ENCODE results near the gene EID1.
"Not testable (repeated sequence)": the region's sequence is repeated elsewhere in the genome, so short reads cannot be mapped to it uniquely, and the experiment has no call there.

EID1 gene

DNA sequence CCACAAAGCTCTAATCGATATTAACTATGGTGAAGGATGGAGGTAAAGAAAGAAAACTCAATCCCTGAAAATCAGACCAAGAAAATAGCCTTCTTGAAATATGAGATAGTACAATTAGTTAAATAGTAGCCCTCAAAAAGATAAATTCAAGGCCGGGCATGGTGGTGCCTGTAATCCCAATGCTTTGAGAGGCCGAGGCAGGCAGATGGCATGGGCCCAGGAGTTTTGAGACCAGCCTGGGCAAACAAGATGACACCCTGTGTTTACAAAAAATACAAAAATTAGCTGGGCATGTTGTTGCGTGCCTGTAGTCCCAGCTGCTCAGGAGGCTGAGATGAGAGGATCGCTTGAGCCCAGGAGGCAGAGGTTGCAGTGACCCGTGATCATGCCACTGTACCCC lies 35.4 kb upstream of the EID1 start:
- no peak overlapping the region for H3K4me3 ChIP-seq (replicated peaks; ENCODE audit: low read depth, low read length)
- TF ChIP-seq, protein P1, sequence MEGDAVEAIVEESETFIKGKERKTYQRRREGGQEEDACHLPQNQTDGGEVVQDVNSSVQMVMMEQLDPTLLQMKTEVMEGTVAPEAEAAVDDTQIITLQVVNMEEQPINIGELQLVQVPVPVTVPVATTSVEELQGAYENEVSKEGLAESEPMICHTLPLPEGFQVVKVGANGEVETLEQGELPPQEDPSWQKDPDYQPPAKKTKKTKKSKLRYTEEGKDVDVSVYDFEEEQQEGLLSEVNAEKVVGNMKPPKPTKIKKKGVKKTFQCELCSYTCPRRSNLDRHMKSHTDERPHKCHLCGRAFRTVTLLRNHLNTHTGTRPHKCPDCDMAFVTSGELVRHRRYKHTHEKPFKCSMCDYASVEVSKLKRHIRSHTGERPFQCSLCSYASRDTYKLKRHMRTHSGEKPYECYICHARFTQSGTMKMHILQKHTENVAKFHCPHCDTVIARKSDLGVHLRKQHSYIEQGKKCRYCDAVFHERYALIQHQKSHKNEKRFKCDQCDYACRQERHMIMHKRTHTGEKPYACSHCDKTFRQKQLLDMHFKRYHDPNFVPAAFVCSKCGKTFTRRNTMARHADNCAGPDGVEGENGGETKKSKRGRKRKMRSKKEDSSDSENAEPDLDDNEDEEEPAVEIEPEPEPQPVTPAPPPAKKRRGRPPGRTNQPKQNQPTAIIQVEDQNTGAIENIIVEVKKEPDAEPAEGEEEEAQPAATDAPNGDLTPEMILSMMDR (IDR thresholded peaks at IDR 0.05; ENCODE audit: low read length, missing control alignments) = no peak
- DNase-seq (ENCODE audit: low read depth) = no peak

DNA sequence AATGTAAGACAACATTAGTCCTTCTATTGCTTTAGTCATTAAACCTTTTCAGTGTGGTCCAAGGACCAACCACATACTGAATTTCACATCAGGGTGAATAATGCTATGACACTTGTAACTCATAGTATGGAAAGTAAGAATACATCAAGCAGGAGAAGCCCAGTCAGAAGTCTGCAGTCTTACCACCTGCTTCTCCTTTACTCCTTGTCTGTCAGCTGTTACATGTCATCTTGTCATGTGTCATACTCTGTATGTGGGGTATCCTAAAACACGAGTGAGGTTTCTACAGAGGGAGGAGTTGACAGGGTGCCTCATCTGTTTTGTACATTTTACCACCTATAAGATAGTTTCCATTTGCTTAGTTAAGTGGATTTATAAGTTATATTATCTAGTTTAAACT lies 32.8 kb upstream of the EID1 start:
- no peak for DNase-seq (ENCODE audit: low read depth)
- no peak overlapping the region for H3K4me3 ChIP-seq (replicated peaks; ENCODE audit: low read depth, low read length)
- TF ChIP-seq, protein P1 (IDR thresholded peaks at IDR 0.05; ENCODE audit: low read length, missing control alignments) = no peak

DNA sequence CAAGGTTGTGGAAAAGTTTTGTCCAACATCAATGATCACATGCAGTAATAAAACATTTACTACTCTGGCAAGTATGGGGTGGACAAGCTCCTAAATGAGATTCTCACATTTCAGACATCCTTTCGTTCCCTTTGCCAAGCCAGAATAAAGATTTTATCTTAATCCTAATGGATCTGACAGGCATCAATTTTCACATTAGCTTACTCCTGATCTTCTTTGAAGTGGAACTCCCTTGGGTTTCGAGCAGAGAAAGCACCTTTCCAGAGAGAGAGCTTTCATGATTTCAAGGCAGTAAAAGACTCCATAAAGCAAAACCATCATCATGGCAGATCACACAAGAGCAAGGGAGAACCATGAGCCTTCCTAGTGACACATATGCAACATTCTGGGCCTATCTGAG lies 27.3 kb upstream of the EID1 start:
- no peak overlapping the region for H3K4me3 ChIP-seq (replicated peaks; ENCODE audit: low read depth, low read length)
- TF ChIP-seq, protein P1 (IDR thresholded peaks at IDR 0.05; ENCODE audit: low read length, missing control alignments) = no peak
- no peak for DNase-seq (ENCODE audit: low read depth)

DNA sequence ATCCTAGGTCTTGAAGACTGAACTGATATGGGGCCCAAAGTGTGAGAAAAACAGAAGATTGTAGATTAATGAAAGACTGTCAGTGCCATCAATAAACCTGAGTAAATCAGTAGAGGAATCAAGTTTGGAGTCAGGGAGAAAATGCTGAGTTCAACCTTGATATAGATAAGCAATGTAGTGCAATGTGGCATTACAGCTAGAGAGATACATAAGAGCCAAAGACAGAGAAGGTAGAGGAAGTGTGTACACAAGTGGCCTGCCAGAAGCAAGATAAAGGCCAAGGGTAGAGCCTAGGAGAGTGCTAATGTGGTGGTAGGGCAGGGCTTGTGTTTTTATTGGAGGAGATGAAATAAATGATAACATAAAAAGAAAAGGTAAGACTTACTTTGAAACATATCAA lies 26.0 kb upstream of the EID1 start:
- TF ChIP-seq, protein P1 (IDR thresholded peaks at IDR 0.05; ENCODE audit: low read length, missing control alignments) = no peak
- no peak for DNase-seq (ENCODE audit: low read depth)
- H3K4me3 ChIP-seq (replicated peaks; ENCODE audit: low read depth, low read length) = no peak overlapping the region

DNA sequence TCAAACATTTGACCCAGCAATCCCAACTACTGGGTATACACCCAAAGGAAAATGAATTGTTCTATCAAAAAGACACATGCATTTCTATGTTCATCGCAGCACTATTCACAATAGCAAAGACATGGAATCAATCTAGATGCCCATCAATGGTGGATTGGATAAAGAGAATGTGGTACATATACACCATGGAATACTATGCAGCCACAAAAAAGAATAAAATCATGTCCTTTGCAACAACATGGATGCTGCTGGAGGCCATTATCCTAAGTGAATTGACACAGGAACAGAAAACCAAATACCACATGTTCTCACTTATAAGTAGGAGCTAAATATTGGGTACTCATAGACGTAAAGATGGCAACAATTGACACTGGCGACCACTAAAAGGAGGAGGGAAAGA lies 23.5 kb upstream of the EID1 start:
- not testable (repeated sequence) for DNase-seq (ENCODE audit: low read depth); H3K4me3 ChIP-seq (replicated peaks; ENCODE audit: low read depth, low read length)

DNA sequence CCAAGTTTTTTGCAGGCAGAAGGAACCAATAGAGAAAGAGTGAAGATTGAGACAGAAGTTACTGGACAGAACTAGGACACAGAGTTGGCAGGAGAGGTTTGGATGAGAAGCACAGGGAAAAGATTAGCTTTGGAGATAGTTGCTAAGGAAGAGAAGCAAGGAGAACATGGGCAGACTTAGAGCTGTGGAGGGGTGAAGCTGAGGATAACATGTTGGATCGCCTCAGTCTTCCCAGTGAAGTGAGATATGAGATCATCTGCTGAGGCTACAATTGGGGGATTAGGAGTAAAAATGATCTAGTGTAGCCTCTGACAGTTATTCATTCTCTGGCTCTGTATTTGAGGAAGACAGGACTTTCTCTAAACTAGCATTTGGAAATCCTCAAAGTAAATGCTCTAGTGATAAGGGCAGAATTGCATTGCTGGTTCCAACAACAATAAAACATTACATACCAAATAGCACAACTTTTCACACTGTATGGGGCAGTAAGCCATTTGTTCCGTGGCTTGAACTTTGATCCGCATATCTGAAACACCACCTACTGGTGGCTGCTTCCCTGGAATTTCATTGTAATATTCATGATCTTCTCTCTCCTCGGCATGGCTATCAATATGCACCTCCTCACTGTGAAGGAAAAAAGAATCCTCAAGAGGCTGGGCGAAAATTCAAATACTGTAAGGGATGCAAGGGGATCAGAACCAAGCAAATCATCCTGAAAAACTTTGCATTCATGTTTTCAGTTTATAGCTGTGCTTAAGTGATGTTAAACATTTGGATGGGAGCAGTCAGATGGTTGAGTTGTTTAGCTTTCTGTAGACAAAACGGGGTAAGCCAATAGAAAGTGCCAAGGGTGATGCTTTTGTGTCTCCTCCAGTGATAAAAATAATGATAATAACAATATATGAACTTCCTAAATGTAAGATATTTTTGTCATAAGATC lies 22.2 kb upstream of the EID1 start:
- DNase-seq (ENCODE audit: low read depth) = peak; percentile 72
- H3K4me3 ChIP-seq (replicated peaks; ENCODE audit: low read depth, low read length) = no peak overlapping the region
- TF ChIP-seq, protein P1 (IDR thresholded peaks at IDR 0.05; ENCODE audit: low read length, missing control alignments) = peak; percentile 61

DNA sequence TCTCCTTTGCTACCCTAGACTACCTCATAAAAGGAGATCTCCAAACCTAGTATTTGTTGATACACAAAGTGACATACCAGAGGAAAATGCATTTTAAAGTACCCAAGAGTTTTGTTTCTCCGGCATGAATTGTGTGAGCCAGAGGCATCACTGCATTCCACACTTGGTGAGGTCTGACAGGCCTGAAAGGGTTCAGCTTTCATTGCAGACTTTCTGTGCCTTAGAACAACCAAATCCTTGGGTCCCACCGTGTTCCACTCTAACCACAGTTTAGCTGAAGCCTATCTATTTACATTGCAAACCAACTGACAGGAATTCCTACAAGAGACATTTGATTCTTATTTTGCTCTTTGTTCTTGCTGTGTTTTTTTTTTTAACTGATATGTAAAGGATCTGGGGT lies 21.0 kb upstream of the EID1 start:
- TF ChIP-seq, protein P1 (IDR thresholded peaks at IDR 0.05; ENCODE audit: low read length, missing control alignments) = no peak
- no peak overlapping the region for H3K4me3 ChIP-seq (replicated peaks; ENCODE audit: low read depth, low read length)
- peak; percentile 27 for DNase-seq (ENCODE audit: low read depth)

Measured in fibroblast of pulmonary artery (primary cell).